IMR-90 (cell line): ENCODE measurements around the gene MPST. TPM values are rescaled to one million over a fixed set of nuclear protein-coding genes. Genes with fewer than 3 reads are reported as not detected.

ENCODE experiments used
- ATAC-seq: fragments of 200-7000 bp; cut with Tn5 transposase; 2 replicates; pipeline ENCODE4 v1.9.1; 2020; ENCODE audit warnings: low read depth, mild to moderate bottlenecking, moderate library complexity
- BruUV-seq: library from RNA; stranded (reverse); fragments of 400-500 nt; replicated peaks from 2 replicates; lab custom pipeline; 2021; lab: Mats Ljungman, UMichigan
- CTCF ChIA-PET: fragments of 300-600 bp; formaldehyde crosslinking; extraction: SDS; loops from one replicate; lab custom pipeline; 2021; ENCODE audit warnings: antibody characterized with exemption; lab: Yijun Ruan, JAX
- POLR2A ChIA-PET: fragments of 300-600 bp; sonication (Branson Sonifier 250); formaldehyde crosslinking; loops from one replicate; lab custom pipeline; 2022; ENCODE audit warnings: antibody characterized with exemption; ENCODE audit not compliant: unreplicated experiment; lab: Charles Lee
- DNase-seq: peaks from one replicate; pipeline ENCODE4 v3.0.0; 2013
- H2AFZ ChIP-seq: replicated peaks from 2 replicates; pipeline ENCODE3; 2013; ENCODE audit warnings: low read length, mild to moderate bottlenecking; ENCODE audit not compliant: poor library complexity
- H2AK5ac ChIP-seq: 2 replicates; pipeline ENCODE4 v1.6.1; 2013; ENCODE audit warnings: low read depth, low read length, inconsistent platforms
- H2AK9ac ChIP-seq: replicated peaks from 2 replicates; pipeline ENCODE3; 2013; ENCODE audit warnings: mild to moderate bottlenecking, low read depth, low read length, moderate library complexity; ENCODE audit not compliant: poor library complexity
- H2BK120ac ChIP-seq: 2 replicates; pipeline ENCODE4 v1.6.1; 2013; ENCODE audit warnings: low read depth, low read length, inconsistent platforms
- H2BK15ac ChIP-seq: 3 replicates; pipeline ENCODE4 v1.6.1; 2013; ENCODE audit warnings: low read depth, low read length, inconsistent platforms
- H2BK20ac ChIP-seq: 2 replicates; pipeline ENCODE4 v1.6.1; 2013; ENCODE audit warnings: low read depth, mild to moderate bottlenecking, inconsistent platforms, low read length, moderate library complexity
- H2BK5ac ChIP-seq: 2 replicates; pipeline ENCODE4 v1.6.1; 2013; ENCODE audit warnings: mild to moderate bottlenecking, low read depth, low read length, inconsistent platforms; ENCODE audit not compliant: poor library complexity, severe bottlenecking
- H3K14ac ChIP-seq: replicated peaks from 2 replicates; pipeline ENCODE4 v1.6.1; 2013; ENCODE audit warnings: low read depth, low read length, inconsistent platforms
- H3K18ac ChIP-seq: 2 replicates; pipeline ENCODE4 v1.6.1; 2013; ENCODE audit warnings: low read depth, low read length, control low read depth
- H3K23ac ChIP-seq: 2 replicates; pipeline ENCODE4 v1.6.1; 2013; ENCODE audit warnings: low read depth, low read length, inconsistent platforms
- H3K27ac ChIP-seq: 2 replicates; pipeline ENCODE4 v1.5.1; 2013; ENCODE audit warnings: mild to moderate bottlenecking, control low read depth, low read length; ENCODE audit not compliant: insufficient read depth
- H3K27me3 ChIP-seq: 2 replicates; pipeline ENCODE4 v1.6.1; 2013; ENCODE audit warnings: low read length; ENCODE audit not compliant: control insufficient read depth, insufficient read depth
- H3K36me3 ChIP-seq: 2 replicates; pipeline ENCODE4 v1.6.1; 2013; ENCODE audit warnings: low read length, mixed read lengths; ENCODE audit not compliant: control insufficient read depth, insufficient read depth
- H3K4ac ChIP-seq: 2 replicates; pipeline ENCODE4 v1.6.1; 2013; ENCODE audit warnings: low read depth, low read length, inconsistent platforms
- H3K4me1 ChIP-seq: 2 replicates; pipeline ENCODE4 v1.6.1; 2013; ENCODE audit warnings: low read length, mixed read lengths; ENCODE audit not compliant: control insufficient read depth, insufficient read depth
- H3K4me2 ChIP-seq: 2 replicates; pipeline ENCODE4 v1.6.1; 2013; ENCODE audit warnings: low read depth, mild to moderate bottlenecking, control low read depth, low read length, moderate library complexity
- H3K4me3 ChIP-seq: 2 replicates; pipeline ENCODE4 v1.5.1; 2013; ENCODE audit warnings: low read depth, mild to moderate bottlenecking, control low read depth, low read length, moderate library complexity; ENCODE audit not compliant: insufficient read depth
- H3K56ac ChIP-seq: 2 replicates; pipeline ENCODE4 v1.6.1; 2013; ENCODE audit warnings: low read length, inconsistent platforms; ENCODE audit not compliant: insufficient read depth; ENCODE audit errors: extremely low read depth
- H3K79me1 ChIP-seq, 2 experiments: 2 replicates each; pipeline ENCODE4 v1.6.1; 2013; ENCODE audit warnings: low read length in 2 of 2, inconsistent platforms in 1 of 2, low read depth in 1 of 2
- H3K9ac ChIP-seq: 2 replicates; pipeline ENCODE4 v1.6.1; 2013; ENCODE audit warnings: low read depth, low read length, control low read depth
- H3K9me1 ChIP-seq: 2 replicates; pipeline ENCODE4 v1.6.1; 2013; ENCODE audit warnings: low read length, inconsistent platforms; ENCODE audit not compliant: insufficient read depth
- H3K9me3 ChIP-seq: 2 replicates; pipeline ENCODE4 v1.6.1; 2013; ENCODE audit warnings: low read length; ENCODE audit not compliant: control insufficient read depth, insufficient read depth
- H4K20me1 ChIP-seq: 2 replicates; pipeline ENCODE4 v1.6.1; 2013; ENCODE audit warnings: low read length, inconsistent platforms; ENCODE audit not compliant: insufficient read depth
- H4K5ac ChIP-seq: 2 replicates; pipeline ENCODE4 v1.6.1; 2013; ENCODE audit warnings: mild to moderate bottlenecking, low read depth, low read length, control low read depth
- H4K8ac ChIP-seq, 2 experiments: 2 replicates each; pipeline ENCODE4 v1.6.1; 2013; ENCODE audit warnings: low read depth in 2 of 2, low read length in 2 of 2, control low read depth in 1 of 2, inconsistent platforms in 1 of 2
- H4K91ac ChIP-seq: 2 replicates; pipeline ENCODE4 v1.6.1; 2013; ENCODE audit warnings: low read depth, low read length, inconsistent platforms; ENCODE audit not compliant: insufficient read depth
- BHLHE40 ChIP-seq: fragments of 150-350 bp; IDR thresholded peaks from 2 replicates; pipeline ENCODE4 v1.6.1; 2016; ENCODE audit warnings: mild to moderate bottlenecking, low read depth, low read length
- CEBPB ChIP-seq: IDR thresholded peaks from 2 replicates; pipeline ENCODE4 v1.6.1; 2012; ENCODE audit warnings: low read depth, low read length, improper control_type of control experiment
- CHD1 ChIP-seq: IDR thresholded peaks from 2 replicates; pipeline ENCODE4 v1.6.1; 2012; ENCODE audit warnings: low read depth, low read length, improper control_type of control experiment
- CTCF ChIP-seq: conservative IDR thresholded peaks from 2 replicates; pipeline ENCODE4 v1.5.1; 2012; ENCODE audit warnings: mild to moderate bottlenecking, low read depth, low read length, improper control_type of control experiment
- FOS ChIP-seq: fragments of 150-350 bp; IDR thresholded peaks from 2 replicates; pipeline ENCODE4 v1.6.1; 2016; ENCODE audit warnings: low read depth, low read length
- MAFK ChIP-seq: IDR thresholded peaks from 2 replicates; pipeline ENCODE4 v1.6.1; 2012; ENCODE audit warnings: low read depth, low read length, improper control_type of control experiment
- MXI1 ChIP-seq: IDR thresholded peaks from 2 replicates; pipeline ENCODE4 v1.6.1; 2012; ENCODE audit warnings: low read depth, mild to moderate bottlenecking, low read length, moderate library complexity, borderline replicate concordance
- POLR2A ChIP-seq: IDR thresholded peaks from 2 replicates; pipeline ENCODE4 v1.6.1; 2012; ENCODE audit warnings: mild to moderate bottlenecking, low read depth, low read length
- RAD21 ChIP-seq: IDR thresholded peaks from 2 replicates; pipeline ENCODE4 v1.6.1; 2012; ENCODE audit warnings: low read length, improper control_type of control experiment
- RFX5 ChIP-seq: IDR thresholded peaks from 2 replicates; pipeline ENCODE4 v1.8.0; 2012; ENCODE audit warnings: low read depth, mild to moderate bottlenecking, low read length, moderate library complexity
- USF2 ChIP-seq: fragments of 150-350 bp; IDR thresholded peaks from 2 replicates; pipeline ENCODE4 v1.6.1; 2017; ENCODE audit warnings: mild to moderate bottlenecking, antibody characterized with exemption, low read length, low read depth
- WGBS, 2 experiments: methylation state at CpG; one replicate each; pipeline versions ENCODE4 v1.1.5 to v1.1.7; 2013; ENCODE audit warnings: missing lambda C conversion rate in 2 of 2; ENCODE audit not compliant: insufficient read length in 1 of 2; ENCODE audit errors: extremely low coverage in 2 of 2; 5-methylcytosine and 5-hydroxymethylcytosine counted together
- dilution Hi-C: fragments of 300-500 bp; cut with HindIII; formaldehyde crosslinking; loops from one replicate; pipeline ENCODE4 v1.14.3; 2018; ENCODE audit warnings: low sequenced_read_pairs; ENCODE audit not compliant: unreplicated experiment
- in situ Hi-C: fragments of 300-500 bp; cut with MboI; formaldehyde crosslinking; loops from 3 replicates; pipeline ENCODE4 v1.14.3; 2019; ENCODE audit warnings: low sequenced_read_pairs, inconsistent platforms, mixed read lengths
- intact Hi-C: fragments of 100-400 bp; cut with micrococcal nuclease; formaldehyde crosslinking; loops from 2 replicates; pipeline ENCODE4 v1.10.0; 2022
- polyA plus RNA-seq, 3 experiments: library from polyadenylated mRNA; depleted of rRNA; stranded (reverse); fragments of >200 nt; gene quantifications; 2 replicates each; pipeline ENCODE4 v1.2.3, GENCODE V29; 2012; ENCODE audit warnings: low replicate concordance in 1 of 3
- total RNA-seq: library from RNA; depleted of rRNA; stranded (reverse); fragments of >200 nt; gene quantifications from 2 replicates; pipeline ENCODE4 v1.2.3, GENCODE V29; 2012

The MPST gene
- total and polyA plus RNA-seq, 2 of the 4 experiments (the other 2 are of a cell fraction): 19.2 to 43.0 TPM

GRCh38 chr22:36999463-36999862 lies 20.1 kb upstream of the MPST start (continued):
- TF ChIP-seq CTCF: no peak
- TF ChIP-seq CEBPB: no peak
- TF ChIP-seq MXI1: no peak

GRCh38 chr22:37000676-37001534 lies 18.6 kb upstream of the MPST start:
- Histone ChIP-seq H2BK120ac (no peak overlapping the region), H3K9me3 (peaks cover 7% of the 10 kb centered on the region), H2BK15ac (no peak overlapping the region), H2AK9ac (no peak overlapping the region), H3K23ac (peak overlapping the region; percentile 59; the same call in 1 of the 2 replicates), H3K27ac (no peak overlapping the region), H3K56ac (no peak overlapping the region), H4K91ac (no peak overlapping the region), H3K4me3 (no peak overlapping the region), H3K9me1 (no peaks in the 10 kb centered on the region), H3K79me1 (no peaks in the 10 kb centered on the region), H3K27me3 (peaks cover 47% of the 10 kb centered on the region), H4K8ac (no peak overlapping the region), H2AFZ (no peak overlapping the region), H3K9ac (no peak overlapping the region), H3K14ac (no peak overlapping the region), H2AK5ac (no peak overlapping the region), H3K36me3 (no peaks in the 10 kb centered on the region), H3K4me2 (no peak overlapping the region), H3K4me1 (no peaks in the 10 kb centered on the region), H3K18ac (no peak overlapping the region), H3K4ac (no peak overlapping the region), H2BK20ac (no peak overlapping the region), H4K20me1 (no peaks in the 10 kb centered on the region; the same call in 1 of the 2 replicates), H2BK5ac (no peak overlapping the region), H4K5ac (no peak overlapping the region)
- in situ Hi-C loops (no loop called here), dilution Hi-C loops (no loop called here), intact Hi-C loops (no loop called here)
- POLR2A ChIA-PET: no interaction called here
- CTCF ChIA-PET: no interaction called here
- ATAC-seq: no peak
- DNase-seq: no peak
- 33% methylated on average over 3 of the region's 11 CpGs; no CpG with 5 or more reads in 1 of the 2 experiments for WGBS, 2 experiments
- no TSS peak for BruUV-seq
- TF ChIP-seq USF2 (no peak), MXI1 (no peak), MAFK (no peak), CHD1 (no peak), RFX5 (no peak), CEBPB (no peak), POLR2A (no peak), RAD21 (no peak), FOS (no peak), BHLHE40 (no peak), CTCF (no peak)
